Neural cell (in vitro differentiated cells): Measurements from ENCODE around the gene P3H3. TPM values are rescaled to one million over a fixed set of nuclear protein-coding genes. Genes with fewer than 3 reads are reported as not detected.

ENCODE experiments used
- H2AFZ ChIP-seq: fragments of 200-600, 300-800 bp; sonication (generic), shearing (Covaris generic); 2 replicates; pipeline ENCODE4 v1.6.0; 2014; ENCODE audit warnings: low read depth, mild to moderate bottlenecking, antibody characterized with exemption, low read length, moderate library complexity
- H3F3A ChIP-seq: fragments of 200-600 bp; shearing (Covaris generic); 2 replicates; pipeline ENCODE4 v1.6.1; 2016; ENCODE audit warnings: mild to moderate bottlenecking, moderate library complexity, mixed read lengths, antibody characterized with exemption, low read length; ENCODE audit not compliant: insufficient read depth, poor library complexity, severe bottlenecking
- H3K27ac ChIP-seq: fragments of 200-600, 300-800 bp; sonication (generic), shearing (Covaris generic); 2 replicates; pipeline ENCODE4 v1.5.1; 2014; ENCODE audit warnings: mild to moderate bottlenecking, low read length, moderate library complexity
- H3K27me3 ChIP-seq: fragments of 300-800, 200-600 bp; sonication (generic), shearing (Covaris generic); 2 replicates; pipeline ENCODE4 v1.6.0; 2014; ENCODE audit warnings: mild to moderate bottlenecking, low read depth, low read length, moderate library complexity; ENCODE audit not compliant: insufficient read depth
- H3K36me3 ChIP-seq: fragments of 300-800, 200-600 bp; sonication (generic), shearing (Covaris generic); 2 replicates; pipeline ENCODE4 v1.5.1; 2014; ENCODE audit warnings: mild to moderate bottlenecking, antibody characterized with exemption, low read length, moderate library complexity; ENCODE audit not compliant: insufficient read depth
- H3K4me2 ChIP-seq: fragments of 300-800, 200-600 bp; sonication (generic), shearing (Covaris generic); 2 replicates; pipeline ENCODE4 v1.6.0; 2014; ENCODE audit warnings: mild to moderate bottlenecking, low read length
- H3K4me3 ChIP-seq: fragments of 300-800, 200-600 bp; sonication (generic), shearing (Covaris generic); 2 replicates; pipeline ENCODE4 v1.5.1; 2014; ENCODE audit warnings: mild to moderate bottlenecking, low read length, moderate library complexity
- H3K79me2 ChIP-seq: fragments of 200-600 bp; shearing (Covaris generic); replicated peaks from 2 replicates; pipeline ENCODE4 v1.6.0; 2014; ENCODE audit warnings: mild to moderate bottlenecking, low read length, moderate library complexity; ENCODE audit not compliant: insufficient read depth
- H3K9ac ChIP-seq: fragments of 300-800, 200-600 bp; sonication (generic), shearing (Covaris generic); 2 replicates; pipeline ENCODE4 v1.6.1; 2016; ENCODE audit warnings: mild to moderate bottlenecking, low read length, mixed read lengths
- H3K9me2 ChIP-seq: fragments of 200-600 bp; shearing (Covaris generic); 2 replicates; pipeline ENCODE4 v1.6.1; 2016; ENCODE audit warnings: mild to moderate bottlenecking, low read length, mixed read lengths; ENCODE audit not compliant: insufficient read depth
- H3K9me3 ChIP-seq: fragments of 200-600, 300-800 bp; sonication (generic), shearing (Covaris generic); 2 replicates; pipeline ENCODE4 v1.6.1; 2016; ENCODE audit warnings: mild to moderate bottlenecking, mixed run types, low read length, moderate library complexity, mixed read lengths
- H4K20me1 ChIP-seq: fragments of 200-600 bp; shearing (Covaris generic); 2 replicates; pipeline ENCODE4 v1.6.1; 2016; ENCODE audit warnings: mild to moderate bottlenecking, mixed run types; ENCODE audit not compliant: insufficient read depth
- CTCF ChIP-seq: fragments of 450-650 bp; IDR thresholded peaks from 2 replicates; pipeline ENCODE4 v1.5.1; 2014; ENCODE audit warnings: antibody characterized with exemption, mild to moderate bottlenecking, moderate library complexity; ENCODE audit not compliant: poor library complexity, severe bottlenecking
- EP300 ChIP-seq: fragments of 450-650 bp; conservative IDR thresholded peaks from 2 replicates; pipeline ENCODE4 v1.6.1; 2014; ENCODE audit warnings: antibody characterized with exemption, mild to moderate bottlenecking, moderate library complexity; ENCODE audit not compliant: poor library complexity, severe bottlenecking
- EZH2 ChIP-seq: fragments of 200-600, 300-800 bp; shearing (Covaris generic), sonication (generic); IDR thresholded peaks from 2 replicates; pipeline ENCODE4 v1.6.1; 2014; ENCODE audit warnings: antibody characterized with exemption, low read length, borderline replicate concordance, mild to moderate bottlenecking; ENCODE audit not compliant: insufficient read depth, poor library complexity, severe bottlenecking
- MXI1 ChIP-seq: fragments of 450-650 bp; conservative IDR thresholded peaks from 2 replicates; pipeline ENCODE4 v1.6.1; 2014; ENCODE audit warnings: antibody characterized with exemption, mild to moderate bottlenecking; ENCODE audit not compliant: poor library complexity, severe bottlenecking
- POLR2AphosphoS5 ChIP-seq: IDR thresholded peaks from 2 replicates; pipeline ENCODE4 v1.6.1; 2012
- RAD21 ChIP-seq: fragments of 450-650 bp; conservative IDR thresholded peaks from 2 replicates; pipeline ENCODE4 v1.6.1; 2014; ENCODE audit warnings: antibody characterized with exemption, mild to moderate bottlenecking, moderate library complexity
- REST ChIP-seq: IDR thresholded peaks from 2 replicates; pipeline ENCODE4 v1.6.1; 2012; ENCODE audit warnings: borderline replicate concordance
- SMC3 ChIP-seq: fragments of 450-650 bp; conservative IDR thresholded peaks from 2 replicates; pipeline ENCODE4 v1.6.1; 2014; ENCODE audit warnings: antibody characterized with exemption, mild to moderate bottlenecking, moderate library complexity; ENCODE audit not compliant: poor library complexity
- TAF1 ChIP-seq: IDR thresholded peaks from 2 replicates; pipeline ENCODE4 v1.6.1; 2012; ENCODE audit warnings: low read depth
- polyA plus RNA-seq: library from polyadenylated mRNA; depleted of rRNA; stranded (reverse); fragments of >200 nt; gene quantifications from 2 replicates; pipeline ENCODE4 v1.2.3, GENCODE V29; 2014

P3H3 gene
- polyA plus RNA-seq, 1 donor from 2014 or later, result 58.9 TPM

GRCh38 chr12:6782850-6783566, 45.2 kb upstream of the P3H3 start (continued):
- TF ChIP-seq MXI1 (no peak), SMC3 (no peak)

- no peaks in the 10 kb centered on the region for H3K9me3 ChIP-seq
- H3K9ac ChIP-seq, result no peak overlapping the region
- no peaks in the 10 kb centered on the region for H3F3A ChIP-seq
- H3K27ac ChIP-seq, result no peak overlapping the region
- TF ChIP-seq EP300 (no peak), TAF1 (no peak), CTCF (no peak), MXI1 (no peak)
- H3K36me3 ChIP-seq, result no peaks in the 10 kb centered on the region
- H2AFZ ChIP-seq, result no peak overlapping the region
- H3K27me3 ChIP-seq, result no peaks in the 10 kb centered on the region
- H4K20me1 ChIP-seq, result no peaks in the 10 kb centered on the region
- H3K79me2 ChIP-seq, result no peaks in the 10 kb centered on the region
- no peak overlapping the region for H3K4me2 ChIP-seq
- H3K9me2 ChIP-seq, result no peaks in the 10 kb centered on the region
- H3K4me3 ChIP-seq, result no peak overlapping the region
These were observed 44.4 kb upstream of the P3H3 start for GRCh38 chr12:6783828-6784227.

GRCh38 chr12:6784296-6784695, 43.9 kb upstream of the P3H3 start:
- Histone ChIP-seq H3K9me3 (no peaks in the 10 kb centered on the region), H4K20me1 (no peaks in the 10 kb centered on the region), H3K27ac (no peak overlapping the region), H3K4me3 (no peak overlapping the region), H3K9ac (no peak overlapping the region), H3K36me3 (no peaks in the 10 kb centered on the region), H3K4me2 (no peak overlapping the region), H2AFZ (no peak overlapping the region), H3K79me2 (no peaks in the 10 kb centered on the region), H3F3A (no peaks in the 10 kb centered on the region), H3K9me2 (no peaks in the 10 kb centered on the region), H3K27me3 (no peaks in the 10 kb centered on the region)
- TF ChIP-seq SMC3, result no peak
- no peak for TF ChIP-seq TAF1
- no peak for TF ChIP-seq POLR2AphosphoS5

- no peaks in the 10 kb centered on the region for H3K27me3 ChIP-seq
- TF ChIP-seq EP300, result no peak
- no peak for TF ChIP-seq SMC3
- TF ChIP-seq POLR2AphosphoS5, result no peak
- no peak for TF ChIP-seq TAF1
- TF ChIP-seq REST, result no peak
- no peak for TF ChIP-seq CTCF
- TF ChIP-seq MXI1, result no peak
- no peak for TF ChIP-seq RAD21
- no peak for TF ChIP-seq EZH2
- H2AFZ ChIP-seq, result no peak overlapping the region
- no peaks in the 10 kb centered on the region for H3K9me2 ChIP-seq
- no peak overlapping the region for H3K27ac ChIP-seq
- H3K9me3 ChIP-seq, result no peaks in the 10 kb centered on the region
- no peak overlapping the region for H3K4me2 ChIP-seq
- no peaks in the 10 kb centered on the region for H3K79me2 ChIP-seq
- H3K9ac ChIP-seq, result no peak overlapping the region
- no peaks in the 10 kb centered on the region for H3F3A ChIP-seq
- no peaks in the 10 kb centered on the region for H3K36me3 ChIP-seq
- H3K4me3 ChIP-seq, result no peak overlapping the region
- no peaks in the 10 kb centered on the region for H4K20me1 ChIP-seq
These were observed 43.4 kb upstream of the P3H3 start for GRCh38 chr12:6784761-6785160.
